IMR-90 (cell line): ENCODE data around the gene ME3. TPM values are rescaled to one million over a fixed set of nuclear protein-coding genes. Genes with fewer than 3 reads are reported as not detected.
A peak's percentile ranks its signal among the peaks of the same experiment; 100 is the strongest.

Experiments
- ATAC-seq: fragments of 200-7000 bp; cut with Tn5 transposase; 2 replicates; pipeline ENCODE4 v1.9.1; 2020; ENCODE audit warnings: low read depth, mild to moderate bottlenecking, moderate library complexity
- BruUV-seq: library from RNA; stranded (reverse); fragments of 400-500 nt; replicated peaks from 2 replicates; lab custom pipeline; 2021; lab: Mats Ljungman, UMichigan
- CTCF ChIA-PET: fragments of 300-600 bp; formaldehyde crosslinking; extraction: SDS; loops from one replicate; lab custom pipeline; 2021; ENCODE audit warnings: antibody characterized with exemption; lab: Yijun Ruan, JAX
- POLR2A ChIA-PET: fragments of 300-600 bp; sonication (Branson Sonifier 250); formaldehyde crosslinking; loops from one replicate; lab custom pipeline; 2022; ENCODE audit warnings: antibody characterized with exemption; ENCODE audit not compliant: unreplicated experiment; lab: Charles Lee
- DNase-seq: peaks from one replicate; pipeline ENCODE4 v3.0.0; 2013
- H2AFZ ChIP-seq: replicated peaks from 2 replicates; pipeline ENCODE3; 2013; ENCODE audit warnings: low read length, mild to moderate bottlenecking; ENCODE audit not compliant: poor library complexity
- H2AK5ac ChIP-seq: 2 replicates; pipeline ENCODE4 v1.6.1; 2013; ENCODE audit warnings: low read depth, low read length, inconsistent platforms
- H2AK9ac ChIP-seq: replicated peaks from 2 replicates; pipeline ENCODE3; 2013; ENCODE audit warnings: mild to moderate bottlenecking, low read depth, low read length, moderate library complexity; ENCODE audit not compliant: poor library complexity
- H2BK120ac ChIP-seq: 2 replicates; pipeline ENCODE4 v1.6.1; 2013; ENCODE audit warnings: low read depth, low read length, inconsistent platforms
- H2BK15ac ChIP-seq: 3 replicates; pipeline ENCODE4 v1.6.1; 2013; ENCODE audit warnings: low read depth, low read length, inconsistent platforms
- H2BK20ac ChIP-seq: 2 replicates; pipeline ENCODE4 v1.6.1; 2013; ENCODE audit warnings: low read depth, mild to moderate bottlenecking, inconsistent platforms, low read length, moderate library complexity
- H2BK5ac ChIP-seq: 2 replicates; pipeline ENCODE4 v1.6.1; 2013; ENCODE audit warnings: mild to moderate bottlenecking, low read depth, low read length, inconsistent platforms; ENCODE audit not compliant: poor library complexity, severe bottlenecking
- H3K14ac ChIP-seq: replicated peaks from 2 replicates; pipeline ENCODE4 v1.6.1; 2013; ENCODE audit warnings: low read depth, low read length, inconsistent platforms
- H3K18ac ChIP-seq: 2 replicates; pipeline ENCODE4 v1.6.1; 2013; ENCODE audit warnings: low read depth, low read length, control low read depth
- H3K23ac ChIP-seq: 2 replicates; pipeline ENCODE4 v1.6.1; 2013; ENCODE audit warnings: low read depth, low read length, inconsistent platforms
- H3K27ac ChIP-seq: 2 replicates; pipeline ENCODE4 v1.5.1; 2013; ENCODE audit warnings: mild to moderate bottlenecking, control low read depth, low read length; ENCODE audit not compliant: insufficient read depth
- H3K27me3 ChIP-seq: 2 replicates; pipeline ENCODE4 v1.6.1; 2013; ENCODE audit warnings: low read length; ENCODE audit not compliant: control insufficient read depth, insufficient read depth
- H3K36me3 ChIP-seq: 2 replicates; pipeline ENCODE4 v1.6.1; 2013; ENCODE audit warnings: low read length, mixed read lengths; ENCODE audit not compliant: control insufficient read depth, insufficient read depth
- H3K4ac ChIP-seq: 2 replicates; pipeline ENCODE4 v1.6.1; 2013; ENCODE audit warnings: low read depth, low read length, inconsistent platforms
- H3K4me1 ChIP-seq: 2 replicates; pipeline ENCODE4 v1.6.1; 2013; ENCODE audit warnings: low read length, mixed read lengths; ENCODE audit not compliant: control insufficient read depth, insufficient read depth
- H3K4me2 ChIP-seq: 2 replicates; pipeline ENCODE4 v1.6.1; 2013; ENCODE audit warnings: low read depth, mild to moderate bottlenecking, control low read depth, low read length, moderate library complexity
- H3K4me3 ChIP-seq: 2 replicates; pipeline ENCODE4 v1.5.1; 2013; ENCODE audit warnings: low read depth, mild to moderate bottlenecking, control low read depth, low read length, moderate library complexity; ENCODE audit not compliant: insufficient read depth
- H3K56ac ChIP-seq: 2 replicates; pipeline ENCODE4 v1.6.1; 2013; ENCODE audit warnings: low read length, inconsistent platforms; ENCODE audit not compliant: insufficient read depth; ENCODE audit errors: extremely low read depth
- H3K79me1 ChIP-seq, 2 experiments: 2 replicates each; pipeline ENCODE4 v1.6.1; 2013; ENCODE audit warnings: low read length in 2 of 2, inconsistent platforms in 1 of 2, low read depth in 1 of 2
- H3K9ac ChIP-seq: 2 replicates; pipeline ENCODE4 v1.6.1; 2013; ENCODE audit warnings: low read depth, low read length, control low read depth
- H3K9me1 ChIP-seq: 2 replicates; pipeline ENCODE4 v1.6.1; 2013; ENCODE audit warnings: low read length, inconsistent platforms; ENCODE audit not compliant: insufficient read depth
- H3K9me3 ChIP-seq: 2 replicates; pipeline ENCODE4 v1.6.1; 2013; ENCODE audit warnings: low read length; ENCODE audit not compliant: control insufficient read depth, insufficient read depth
- H4K20me1 ChIP-seq: 2 replicates; pipeline ENCODE4 v1.6.1; 2013; ENCODE audit warnings: low read length, inconsistent platforms; ENCODE audit not compliant: insufficient read depth
- H4K5ac ChIP-seq: 2 replicates; pipeline ENCODE4 v1.6.1; 2013; ENCODE audit warnings: mild to moderate bottlenecking, low read depth, low read length, control low read depth
- H4K8ac ChIP-seq, 2 experiments: 2 replicates each; pipeline ENCODE4 v1.6.1; 2013; ENCODE audit warnings: low read depth in 2 of 2, low read length in 2 of 2, control low read depth in 1 of 2, inconsistent platforms in 1 of 2
- H4K91ac ChIP-seq: 2 replicates; pipeline ENCODE4 v1.6.1; 2013; ENCODE audit warnings: low read depth, low read length, inconsistent platforms; ENCODE audit not compliant: insufficient read depth
- MAZ ChIP-seq: IDR thresholded peaks from 2 replicates; pipeline ENCODE4 v1.6.1; 2012; ENCODE audit warnings: low read depth, mild to moderate bottlenecking, low read length, improper control_type of control experiment, moderate library complexity, borderline replicate concordance
- NFE2L2 ChIP-seq: fragments of 150-350 bp; IDR thresholded peaks from 2 replicates; pipeline ENCODE4 v1.6.1; 2016; ENCODE audit warnings: low read depth, mild to moderate bottlenecking, low read length
- POLR2A ChIP-seq: IDR thresholded peaks from 2 replicates; pipeline ENCODE4 v1.6.1; 2012; ENCODE audit warnings: mild to moderate bottlenecking, low read depth, low read length
- WGBS, 2 experiments: methylation state at CpG; one replicate each; pipeline versions ENCODE4 v1.1.5 to v1.1.7; 2013; ENCODE audit warnings: missing lambda C conversion rate in 2 of 2; ENCODE audit not compliant: insufficient read length in 1 of 2; ENCODE audit errors: extremely low coverage in 2 of 2; 5-methylcytosine and 5-hydroxymethylcytosine counted together
- dilution Hi-C: fragments of 300-500 bp; cut with HindIII; formaldehyde crosslinking; loops from one replicate; pipeline ENCODE4 v1.14.3; 2018; ENCODE audit warnings: low sequenced_read_pairs; ENCODE audit not compliant: unreplicated experiment
- in situ Hi-C: fragments of 300-500 bp; cut with MboI; formaldehyde crosslinking; loops from 3 replicates; pipeline ENCODE4 v1.14.3; 2019; ENCODE audit warnings: low sequenced_read_pairs, inconsistent platforms, mixed read lengths
- intact Hi-C: fragments of 100-400 bp; cut with micrococcal nuclease; formaldehyde crosslinking; loops from 2 replicates; pipeline ENCODE4 v1.10.0; 2022
- polyA plus RNA-seq, 3 experiments: library from polyadenylated mRNA; depleted of rRNA; stranded (reverse); fragments of >200 nt; gene quantifications; 2 replicates each; pipeline ENCODE4 v1.2.3, GENCODE V29; 2012; ENCODE audit warnings: low replicate concordance in 1 of 3
- total RNA-seq: library from RNA; depleted of rRNA; stranded (reverse); fragments of >200 nt; gene quantifications from 2 replicates; pipeline ENCODE4 v1.2.3, GENCODE V29; 2012

Gene ME3
- total and polyA plus RNA-seq, 2 of the 4 experiments (the other 2 are of a cell fraction) = 7.8 to 9.0 TPM

DNA sequence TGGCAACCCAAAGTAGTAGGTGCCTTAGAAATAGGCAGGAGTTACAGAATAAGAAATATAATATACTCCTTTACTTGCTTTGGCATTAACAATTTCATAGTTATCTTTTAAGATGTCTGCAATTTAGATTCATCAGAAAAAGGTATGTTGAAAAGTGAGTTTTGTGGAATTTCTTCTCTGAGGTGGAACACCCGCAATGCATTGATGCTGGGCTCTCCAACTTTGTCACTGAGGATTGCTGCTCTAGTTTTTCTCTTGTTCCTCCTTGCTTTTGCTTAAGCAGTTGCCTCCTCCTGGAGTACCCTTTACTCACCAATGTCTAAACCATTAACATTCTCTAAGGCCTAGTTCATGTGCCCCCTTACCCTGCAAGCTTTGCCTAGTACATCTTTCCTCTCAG lies 14.1 kb upstream of the ME3 start:
- in situ Hi-C loops (no loop called here), dilution Hi-C loops (no loop called here), intact Hi-C loops (no loop called here)
- H3K56ac ChIP-seq = no peak overlapping the region
- no peak overlapping the region for H3K4me3 ChIP-seq
- no peaks in the 10 kb centered on the region for H3K36me3 ChIP-seq
- POLR2A ChIA-PET = no interaction called here
- peak overlapping the region; percentile 44; the same call in 1 of the 2 replicates for H3K18ac ChIP-seq
- CTCF ChIA-PET = no interaction called here
- no peaks in the 10 kb centered on the region for H3K79me1 ChIP-seq
- no peak for TF ChIP-seq NFE2L2
- no peak for TF ChIP-seq MAZ
- TF ChIP-seq POLR2A = no peak
- no peaks in the 10 kb centered on the region for H4K20me1 ChIP-seq
- H2BK5ac ChIP-seq = no peak overlapping the region
- H3K4ac ChIP-seq = no peak overlapping the region
- peak overlapping the region in 1 of 2 experiments; percentile 52; a peak in 1 of 4 replicates for H4K8ac ChIP-seq
- BruUV-seq = no TSS peak
- H2AFZ ChIP-seq = no peak overlapping the region
- DNase-seq = no peak
- peaks cover 10% of the 10 kb centered on the region for H3K4me1 ChIP-seq
- H3K27me3 ChIP-seq = no peaks in the 10 kb centered on the region
- H3K9ac ChIP-seq = no peak overlapping the region
- H3K14ac ChIP-seq = no peak overlapping the region
- H2BK20ac ChIP-seq = peak overlapping the region; percentile 16; the same call in 1 of the 2 replicates
- H3K9me1 ChIP-seq = peaks cover 9% of the 10 kb centered on the region
- peak overlapping the region; percentile 12; the same call in 1 of the 2 replicates for H2BK120ac ChIP-seq
- H3K4me2 ChIP-seq = no peak overlapping the region
- peak overlapping the region; percentile 13; the same call in 1 of the 2 replicates for H2AK5ac ChIP-seq
- peak overlapping the region; percentile 56; the same call in 1 of the 2 replicates for H3K23ac ChIP-seq
- no peak for ATAC-seq
- H4K5ac ChIP-seq = no peak overlapping the region
- WGBS, 2 experiments = 80% methylated on average over 1 of the region's 1 CpG; no CpG with 5 or more reads in 1 of the 2 experiments
- H3K9me3 ChIP-seq = no peaks in the 10 kb centered on the region
- H4K91ac ChIP-seq = 0 out of 2 replicates have a peak overlapping the region, but pooled peaks have one; percentile 35
- H3K27ac ChIP-seq = no peak overlapping the region
- no peak overlapping the region for H2AK9ac ChIP-seq
- H2BK15ac ChIP-seq = peak overlapping the region; percentile 36; the same call in 1 of the 3 replicates
